Activated T-helper 17 cell treated with anti-CD3 and anti-CD28 coated beads, Interleukin-2, amount 50 U/mL, for 72 hours (primary cell): Measurements from ENCODE around the gene ABCB8. TPM values are rescaled to one million over a fixed set of nuclear protein-coding genes. Genes with fewer than 3 reads are reported as not detected.

Experiments
- ATAC-seq: fragments of 150-1000 bp; cut with Tn5 transposase; replicated peaks from 2 replicates; pipeline ENCODE4 v1.10.0; 2021; ENCODE audit warnings: mild to moderate bottlenecking, moderate library complexity
- H3K27ac Mint-ChIP-seq: one replicate; pipeline ENCODE4 v1.8.0; 2022; ENCODE audit warnings: mixed read lengths
- H3K27me3 Mint-ChIP-seq: one replicate; pipeline ENCODE4 v1.8.0; 2022; ENCODE audit warnings: mixed read lengths
- H3K36me3 Mint-ChIP-seq: one replicate; pipeline ENCODE4 v1.8.0; 2022; ENCODE audit warnings: low read depth, mild to moderate bottlenecking, mixed read lengths
- H3K4me1 Mint-ChIP-seq: one replicate; pipeline ENCODE4 v1.8.0; 2022; ENCODE audit warnings: mixed read lengths
- H3K4me3 Mint-ChIP-seq: one replicate; pipeline ENCODE4 v1.8.0; 2022; ENCODE audit warnings: mild to moderate bottlenecking, mixed read lengths
- H3K9me3 Mint-ChIP-seq: one replicate; pipeline ENCODE4 v1.8.0; 2022; ENCODE audit warnings: mixed read lengths
- total RNA-seq, 2 donors: library from RNA; stranded (reverse); gene quantifications; one replicate each; pipeline ENCODE4 v1.2.3, GENCODE V29; 2022

ABCB8 gene
- total RNA-seq, 2 donors from 2014 or later = 36.4 to 52.0 TPM

- H3K36me3 Mint-ChIP-seq = no peaks in the 10 kb centered on the region
- no peak overlapping the region for H3K4me3 Mint-ChIP-seq
- H3K27ac Mint-ChIP-seq = no peak overlapping the region
- no peaks in the 10 kb centered on the region for H3K27me3 Mint-ChIP-seq
- peaks cover 15% of the 10 kb centered on the region for H3K9me3 Mint-ChIP-seq
- peaks cover 14% of the 10 kb centered on the region for H3K4me1 Mint-ChIP-seq
- ATAC-seq = no peak
Measured at GRCh38 chr7:150993511-150993910, 34.7 kb upstream of the ABCB8 start.

- peak; percentile 73 for ATAC-seq
- Mint-ChIP-seq H3K4me1 (peaks cover 13% of the 10 kb centered on the region), H3K9me3 (peaks cover 15% of the 10 kb centered on the region), H3K27me3 (no peaks in the 10 kb centered on the region), H3K27ac (peak overlapping the region; percentile 58), H3K36me3 (no peaks in the 10 kb centered on the region), H3K4me3 (no peak overlapping the region)
Measured at GRCh38 chr7:150994141-150994837, 34.0 kb upstream of the ABCB8 start.

GRCh38 chr7:150994838-150995510 lies 33.3 kb upstream of the ABCB8 start:
- no peak overlapping the region for H3K4me3 Mint-ChIP-seq
- no peak for ATAC-seq
- H3K27me3 Mint-ChIP-seq = no peaks in the 10 kb centered on the region
- no peaks in the 10 kb centered on the region for H3K36me3 Mint-ChIP-seq
- no peak overlapping the region for H3K27ac Mint-ChIP-seq
- peaks cover 14% of the 10 kb centered on the region for H3K9me3 Mint-ChIP-seq
- peaks cover 13% of the 10 kb centered on the region for H3K4me1 Mint-ChIP-seq

GRCh38 chr7:150996376-150997074 lies 31.7 kb upstream of the ABCB8 start:
- Mint-ChIP-seq H3K36me3 (no peaks in the 10 kb centered on the region), H3K27ac (no peak overlapping the region), H3K27me3 (no peaks in the 10 kb centered on the region), H3K9me3 (no peaks in the 10 kb centered on the region), H3K4me1 (peaks cover 4% of the 10 kb centered on the region), H3K4me3 (no peak overlapping the region)
- no peak for ATAC-seq

GRCh38 chr7:150997075-150997511 lies 31.2 kb upstream of the ABCB8 start:
- Mint-ChIP-seq H3K27me3 (no peaks in the 10 kb centered on the region), H3K4me3 (no peak overlapping the region), H3K9me3 (no peaks in the 10 kb centered on the region), H3K36me3 (no peaks in the 10 kb centered on the region), H3K4me1 (peaks cover 4% of the 10 kb centered on the region), H3K27ac (no peak overlapping the region)
- ATAC-seq = no peak

GRCh38 chr7:150997817-150998216 lies 30.4 kb upstream of the ABCB8 start:
- peaks cover 4% of the 10 kb centered on the region for H3K4me1 Mint-ChIP-seq
- H3K9me3 Mint-ChIP-seq = no peaks in the 10 kb centered on the region
- H3K36me3 Mint-ChIP-seq = no peaks in the 10 kb centered on the region
- ATAC-seq = no peak
- H3K27me3 Mint-ChIP-seq = no peaks in the 10 kb centered on the region
- H3K27ac Mint-ChIP-seq = peak overlapping the region; percentile 49
- no peak overlapping the region for H3K4me3 Mint-ChIP-seq

GRCh38 chr7:150998341-150998740 lies 29.9 kb upstream of the ABCB8 start:
- H3K36me3 Mint-ChIP-seq = no peaks in the 10 kb centered on the region
- no peaks in the 10 kb centered on the region for H3K9me3 Mint-ChIP-seq
- peaks cover 4% of the 10 kb centered on the region for H3K4me1 Mint-ChIP-seq
- peak overlapping the region; percentile 49 for H3K27ac Mint-ChIP-seq
- no peaks in the 10 kb centered on the region for H3K27me3 Mint-ChIP-seq
- no peak for ATAC-seq
- no peak overlapping the region for H3K4me3 Mint-ChIP-seq

GRCh38 chr7:150999001-150999400 lies 29.2 kb upstream of the ABCB8 start:
- no peaks in the 10 kb centered on the region for H3K9me3 Mint-ChIP-seq
- no peaks in the 10 kb centered on the region for H3K27me3 Mint-ChIP-seq
- H3K27ac Mint-ChIP-seq = no peak overlapping the region
- H3K4me3 Mint-ChIP-seq = no peak overlapping the region
- peaks cover 4% of the 10 kb centered on the region for H3K4me1 Mint-ChIP-seq
- no peaks in the 10 kb centered on the region for H3K36me3 Mint-ChIP-seq
- ATAC-seq = no peak

GRCh38 chr7:150999497-151000230 lies 28.6 kb upstream of the ABCB8 start:
- H3K9me3 Mint-ChIP-seq = no peaks in the 10 kb centered on the region
- H3K4me1 Mint-ChIP-seq = peaks cover 4% of the 10 kb centered on the region
- no peaks in the 10 kb centered on the region for H3K27me3 Mint-ChIP-seq
- no peak overlapping the region for H3K4me3 Mint-ChIP-seq
- no peak overlapping the region for H3K27ac Mint-ChIP-seq
- ATAC-seq = no peak
- no peaks in the 10 kb centered on the region for H3K36me3 Mint-ChIP-seq

- peaks cover 4% of the 10 kb centered on the region for H3K4me1 Mint-ChIP-seq
- H3K27me3 Mint-ChIP-seq = no peaks in the 10 kb centered on the region
- ATAC-seq = no peak
- no peak overlapping the region for H3K4me3 Mint-ChIP-seq
- H3K27ac Mint-ChIP-seq = peak overlapping the region; percentile 37
- H3K36me3 Mint-ChIP-seq = no peaks in the 10 kb centered on the region
- H3K9me3 Mint-ChIP-seq = no peaks in the 10 kb centered on the region
Measured at GRCh38 chr7:151000897-151001495, 27.3 kb upstream of the ABCB8 start.

- no peaks in the 10 kb centered on the region for H3K27me3 Mint-ChIP-seq
- no peak for ATAC-seq
- no peak overlapping the region for H3K4me3 Mint-ChIP-seq
- no peaks in the 10 kb centered on the region for H3K36me3 Mint-ChIP-seq
- H3K4me1 Mint-ChIP-seq = peaks cover 4% of the 10 kb centered on the region
- no peak overlapping the region for H3K27ac Mint-ChIP-seq
- no peaks in the 10 kb centered on the region for H3K9me3 Mint-ChIP-seq
Measured at GRCh38 chr7:151001546-151001945, 26.7 kb upstream of the ABCB8 start.

GRCh38 chr7:151003572-151003971 lies 24.7 kb upstream of the ABCB8 start:
- H3K4me1 Mint-ChIP-seq = peaks cover 14% of the 10 kb centered on the region
- H3K4me3 Mint-ChIP-seq = no peak overlapping the region
- H3K9me3 Mint-ChIP-seq = no peaks in the 10 kb centered on the region
- ATAC-seq = no peak
- H3K27me3 Mint-ChIP-seq = no peaks in the 10 kb centered on the region
- H3K27ac Mint-ChIP-seq = no peak overlapping the region
- H3K36me3 Mint-ChIP-seq = no peaks in the 10 kb centered on the region

- H3K36me3 Mint-ChIP-seq = no peaks in the 10 kb centered on the region
- no peak overlapping the region for H3K4me3 Mint-ChIP-seq
- ATAC-seq = no peak
- no peaks in the 10 kb centered on the region for H3K27me3 Mint-ChIP-seq
- peak overlapping the region; percentile 54 for H3K27ac Mint-ChIP-seq
- peaks cover 17% of the 10 kb centered on the region for H3K4me1 Mint-ChIP-seq
- no peaks in the 10 kb centered on the region for H3K9me3 Mint-ChIP-seq
Measured at GRCh38 chr7:151005566-151005965, 22.7 kb upstream of the ABCB8 start.
